DMS53 (cell line): Measurements from ENCODE around the gene ZNF304.
A peak's percentile ranks its signal among the peaks of the same experiment; 100 is the strongest.
"Not testable (repeated sequence)": the region's sequence is repeated elsewhere in the genome, so short reads cannot be mapped to it uniquely, and the experiment has no call there.

Experiments
- DNase-seq: peaks from one replicate; lab custom pipeline; 2025; lab: John Stamatoyannopoulos, UW

The ZNF304 gene

DNA sequence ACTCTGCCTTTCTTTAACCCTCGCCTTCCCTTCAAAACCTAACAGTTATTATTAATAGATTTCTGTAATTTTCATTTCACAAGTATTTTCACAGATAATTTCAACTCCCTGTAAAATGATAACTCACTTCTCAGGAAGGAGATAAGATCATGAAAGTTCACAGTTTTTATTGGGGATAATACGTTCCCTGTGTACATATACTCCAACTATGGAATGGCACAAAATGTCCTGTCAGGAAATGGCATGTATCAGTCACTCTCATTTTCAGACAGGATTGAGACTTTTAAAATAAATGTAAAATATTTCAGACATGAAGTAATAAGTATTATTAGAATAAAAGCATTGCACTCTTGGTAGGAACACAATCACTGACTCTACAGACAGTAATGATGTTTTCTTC is 11.3 kb downstream of the ZNF304 start:
- no peak for DNase-seq

DNA sequence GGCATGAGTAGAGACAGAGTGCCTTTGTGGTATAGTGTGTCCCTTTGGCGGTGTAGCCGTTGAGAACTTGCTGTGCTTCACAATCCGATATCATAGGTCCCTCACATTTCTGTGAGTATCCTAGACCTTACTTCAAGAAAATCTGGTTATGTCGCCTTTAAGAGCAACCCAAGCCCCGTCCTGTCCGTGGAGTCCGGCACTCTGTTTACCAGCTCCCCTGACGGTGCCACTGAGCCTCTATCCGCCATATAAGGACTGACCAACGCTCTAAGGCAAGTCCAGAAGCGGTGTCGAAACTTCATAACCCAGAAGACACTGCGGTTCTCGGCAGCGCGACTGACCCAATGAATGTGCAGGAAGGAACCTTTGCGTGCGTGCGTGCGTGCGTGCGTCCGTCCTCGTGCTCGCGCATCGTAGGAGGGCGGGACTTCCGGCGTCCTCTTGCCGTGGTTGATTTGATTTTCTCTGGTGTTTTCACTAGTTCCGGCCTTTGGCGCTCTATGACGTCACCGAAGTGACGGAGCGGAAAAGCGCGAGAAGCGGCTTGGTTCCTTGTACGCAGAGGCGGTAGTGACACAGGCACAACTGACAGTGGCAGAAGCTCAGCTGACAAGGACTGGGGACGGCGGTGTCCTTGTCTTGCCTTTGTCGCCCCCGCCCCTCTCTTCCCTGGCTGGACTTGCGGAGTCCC is 12.1 kb downstream of the ZNF304 start, which contains the start of the genes TRAPPC2B and ZNF547:
TSS of gene TRAPPC2B (plus strand) at position 555 of the 691 bp plus-strand sequence. CDS start 1,283 bp downstream, outside the sequence.
TSS of gene ZNF547 (plus strand) at position 555 of the 691 bp plus-strand sequence. CDS start 5,005 bp downstream, outside the sequence.
- DNase-seq: peak; percentile 100

DNA sequence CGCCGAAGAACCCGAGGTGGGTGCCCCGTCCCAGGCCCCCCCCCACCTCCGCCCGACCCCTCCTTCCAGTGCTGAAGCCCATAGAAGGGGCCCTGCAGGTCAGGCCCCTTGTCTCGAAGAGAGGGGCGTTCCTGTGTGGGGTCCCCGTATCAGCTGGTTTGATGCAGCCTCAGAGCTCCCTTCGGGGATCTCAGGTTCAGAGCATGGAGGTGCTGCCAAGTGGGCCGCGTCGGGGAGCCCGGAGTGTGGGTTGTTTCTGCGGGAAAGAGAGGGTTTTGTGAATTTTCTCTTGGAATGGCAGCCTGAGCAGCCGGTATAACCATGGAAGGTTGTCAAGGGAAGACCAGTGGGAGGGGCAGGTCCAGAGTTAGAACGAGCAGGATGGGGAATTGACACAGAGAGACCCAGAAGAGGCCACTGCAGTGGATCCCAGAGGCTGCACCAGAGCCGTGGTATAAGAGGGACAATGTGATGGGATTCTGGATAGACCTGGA is 12.7 kb downstream of the ZNF304 start:
- peak; percentile 37 for DNase-seq

DNA sequence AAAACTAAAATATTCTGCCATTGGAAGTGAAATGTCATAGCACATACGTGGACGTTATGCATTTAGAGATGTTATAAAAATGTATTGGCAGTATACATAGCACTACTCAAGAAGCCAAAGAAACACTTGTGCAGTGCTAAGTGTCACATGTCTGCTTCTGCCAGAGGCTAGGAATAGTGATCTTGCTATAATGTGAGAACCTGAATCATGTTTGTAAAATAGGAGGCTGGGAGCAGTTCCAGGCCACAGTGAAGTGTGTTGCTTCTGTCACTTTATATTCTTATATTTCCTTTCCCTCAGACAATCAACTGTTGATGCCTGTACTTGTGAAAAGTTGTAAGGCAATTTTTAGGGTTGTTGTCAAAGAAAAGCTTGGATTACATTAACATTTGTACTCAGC is 15.7 kb downstream of the ZNF304 start:
- no peak for DNase-seq

DNA sequence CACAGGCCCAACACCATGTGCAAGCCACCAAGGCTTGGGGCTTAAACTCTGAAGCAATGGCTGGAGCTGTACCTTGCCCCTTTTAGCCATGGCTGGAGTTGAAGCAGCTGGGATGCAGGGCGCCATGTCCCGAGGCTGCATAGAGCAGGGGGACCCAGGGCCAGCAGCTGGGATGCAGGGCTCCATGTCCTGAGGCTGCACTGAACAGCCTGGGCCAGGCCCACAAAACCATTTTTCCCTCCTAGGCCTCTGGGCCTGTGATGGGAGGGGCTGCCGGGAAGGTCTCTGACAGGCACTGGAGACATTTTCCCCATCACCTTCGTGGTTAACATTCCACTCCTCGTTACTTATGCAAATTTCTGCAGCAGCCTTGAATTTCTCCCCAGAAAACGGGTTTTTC is 23.1 kb downstream of the ZNF304 start:
- no peak for DNase-seq

DNA sequence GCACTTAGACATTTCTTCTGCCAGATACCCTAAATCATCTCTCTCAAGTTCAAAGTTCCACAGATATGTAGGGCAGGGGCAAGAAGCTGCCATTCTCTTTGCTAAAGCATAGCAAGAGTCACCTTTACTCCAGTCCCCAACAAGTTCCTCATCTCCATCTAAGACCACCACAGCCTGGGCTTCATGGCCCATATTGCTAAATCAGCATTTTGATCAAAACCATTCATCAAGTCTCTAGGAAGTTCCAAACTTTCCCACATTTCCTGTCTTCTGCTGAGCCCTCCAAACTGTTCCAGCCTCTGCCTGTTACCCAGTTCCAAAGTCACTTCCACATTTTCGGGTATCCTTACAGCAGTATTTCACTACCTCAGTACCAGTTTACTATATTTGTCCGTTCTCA is 23.6 kb downstream of the ZNF304 start:
- not testable (repeated sequence) for DNase-seq

DNA sequence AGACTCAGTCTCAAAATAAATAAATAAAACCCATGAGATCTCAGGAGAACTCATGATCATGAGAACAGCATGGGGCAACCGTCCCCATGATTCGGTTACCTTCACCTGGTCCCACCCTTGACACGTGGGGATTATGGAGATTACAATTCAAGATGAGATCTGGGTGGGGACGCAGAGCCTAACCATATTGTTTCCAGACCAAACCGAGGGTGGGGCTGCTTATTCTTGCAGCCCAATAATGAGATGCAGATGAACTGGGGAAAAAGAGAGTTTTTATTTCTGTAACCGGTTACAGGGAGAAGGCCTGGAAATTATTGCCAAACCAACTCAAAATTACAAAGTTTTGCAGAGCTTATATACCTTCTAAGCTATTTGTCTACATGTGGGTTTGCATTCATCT is 25.1 kb downstream of the ZNF304 start:
- no peak for DNase-seq

DNA sequence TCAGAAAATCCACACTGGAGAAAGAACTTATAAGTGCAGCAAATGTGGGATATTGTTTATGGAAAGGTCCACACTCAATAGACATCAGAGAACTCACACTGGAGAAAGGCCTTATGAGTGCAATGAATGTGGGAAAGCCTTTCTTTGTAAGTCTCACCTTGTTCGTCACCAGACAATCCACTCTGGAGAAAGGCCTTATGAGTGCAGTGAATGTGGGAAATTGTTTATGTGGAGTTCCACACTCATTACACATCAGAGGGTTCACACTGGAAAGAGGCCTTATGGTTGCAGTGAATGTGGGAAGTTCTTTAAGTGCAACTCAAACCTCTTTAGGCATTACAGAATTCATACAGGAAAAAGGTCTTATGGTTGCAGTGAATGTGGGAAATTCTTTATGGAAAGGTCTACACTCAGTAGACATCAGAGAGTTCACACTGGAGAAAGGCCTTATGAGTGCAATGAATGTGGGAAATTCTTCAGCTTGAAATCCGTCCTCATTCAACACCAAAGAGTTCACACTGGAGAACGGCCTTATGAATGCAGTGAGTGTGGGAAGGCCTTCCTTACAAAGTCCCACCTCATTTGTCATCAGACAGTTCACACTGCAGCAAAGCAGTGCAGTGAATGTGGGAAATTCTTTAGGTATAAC is 26.6 kb downstream of the ZNF304 start:
- DNase-seq: no peak

DNA sequence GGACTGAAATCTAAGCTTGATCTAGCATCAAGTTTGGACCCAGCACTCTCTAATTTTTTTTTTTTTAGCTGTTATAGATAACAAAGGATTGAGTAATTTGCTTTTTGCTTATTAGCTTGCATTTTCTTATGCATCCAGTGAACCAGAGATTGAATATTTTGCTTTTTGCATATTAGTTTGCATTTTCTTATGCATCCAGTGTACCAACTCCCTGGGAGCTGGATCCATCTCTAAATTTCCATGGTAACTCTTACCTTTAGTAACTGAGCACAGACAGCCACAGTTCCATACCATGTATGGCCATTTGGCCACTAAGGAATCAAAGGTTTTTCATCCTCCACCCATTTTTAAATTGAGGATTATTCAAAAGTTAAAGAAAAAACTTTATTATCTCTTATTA is 29.9 kb downstream of the ZNF304 start:
- no peak for DNase-seq

DNA sequence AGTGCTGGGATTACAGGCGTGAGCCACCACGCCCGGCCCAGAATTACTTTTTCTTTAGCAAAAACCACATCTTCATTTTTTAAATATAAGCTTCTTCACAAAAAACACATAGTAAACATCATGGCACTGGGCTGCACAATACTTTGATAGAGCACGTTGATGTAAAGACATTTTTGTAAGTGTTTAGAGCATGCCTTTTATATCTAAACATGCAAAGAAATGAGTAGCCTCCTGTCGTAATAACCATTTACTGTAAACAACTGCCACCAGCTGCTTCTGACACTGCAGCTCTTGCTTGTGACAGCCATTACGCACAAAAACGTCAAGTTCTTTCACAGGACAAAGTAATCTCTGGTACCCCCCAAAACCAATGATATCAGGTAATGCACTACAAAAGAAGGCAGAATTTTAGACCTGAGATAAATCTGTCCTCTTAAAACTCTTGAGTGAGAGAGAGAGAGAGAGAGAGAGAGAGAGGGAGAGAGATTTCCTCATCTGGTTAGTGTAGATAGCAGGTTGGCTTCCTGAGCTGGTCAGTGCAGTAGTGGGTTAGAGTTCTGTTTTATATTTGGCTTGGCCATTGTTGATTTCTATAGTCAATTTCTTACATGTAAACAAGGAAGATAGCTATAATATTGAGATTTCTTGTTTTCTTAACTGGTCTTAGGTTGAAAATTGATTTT is 31.9 kb downstream of the ZNF304 start:
- no peak for DNase-seq

DNA sequence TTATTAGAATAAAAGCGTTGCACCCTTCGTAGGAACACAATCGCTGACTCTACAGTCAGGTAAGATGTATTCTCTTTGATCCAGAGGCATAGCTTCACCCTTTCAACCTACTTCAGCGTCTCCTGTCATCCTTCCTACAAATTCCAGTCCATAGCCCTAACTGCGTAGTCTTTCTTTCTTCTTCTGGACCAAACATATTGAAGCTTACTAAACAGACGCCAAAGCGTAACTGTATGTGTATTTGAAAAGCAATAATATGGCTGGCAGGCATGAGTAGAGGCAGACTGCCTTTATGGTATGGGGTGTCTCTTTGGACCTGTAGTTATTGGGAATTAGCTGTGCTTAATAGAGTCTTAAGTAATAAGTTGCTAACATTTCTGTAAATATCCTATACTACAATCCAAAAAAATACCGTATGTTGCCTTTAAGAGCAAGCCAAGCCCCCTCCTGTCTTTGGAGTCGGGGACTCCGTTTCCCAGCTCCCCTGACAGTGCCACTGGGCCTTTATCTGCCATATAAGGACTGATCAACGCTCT is 38.2 kb downstream of the ZNF304 start:
- DNase-seq: no peak

DNA sequence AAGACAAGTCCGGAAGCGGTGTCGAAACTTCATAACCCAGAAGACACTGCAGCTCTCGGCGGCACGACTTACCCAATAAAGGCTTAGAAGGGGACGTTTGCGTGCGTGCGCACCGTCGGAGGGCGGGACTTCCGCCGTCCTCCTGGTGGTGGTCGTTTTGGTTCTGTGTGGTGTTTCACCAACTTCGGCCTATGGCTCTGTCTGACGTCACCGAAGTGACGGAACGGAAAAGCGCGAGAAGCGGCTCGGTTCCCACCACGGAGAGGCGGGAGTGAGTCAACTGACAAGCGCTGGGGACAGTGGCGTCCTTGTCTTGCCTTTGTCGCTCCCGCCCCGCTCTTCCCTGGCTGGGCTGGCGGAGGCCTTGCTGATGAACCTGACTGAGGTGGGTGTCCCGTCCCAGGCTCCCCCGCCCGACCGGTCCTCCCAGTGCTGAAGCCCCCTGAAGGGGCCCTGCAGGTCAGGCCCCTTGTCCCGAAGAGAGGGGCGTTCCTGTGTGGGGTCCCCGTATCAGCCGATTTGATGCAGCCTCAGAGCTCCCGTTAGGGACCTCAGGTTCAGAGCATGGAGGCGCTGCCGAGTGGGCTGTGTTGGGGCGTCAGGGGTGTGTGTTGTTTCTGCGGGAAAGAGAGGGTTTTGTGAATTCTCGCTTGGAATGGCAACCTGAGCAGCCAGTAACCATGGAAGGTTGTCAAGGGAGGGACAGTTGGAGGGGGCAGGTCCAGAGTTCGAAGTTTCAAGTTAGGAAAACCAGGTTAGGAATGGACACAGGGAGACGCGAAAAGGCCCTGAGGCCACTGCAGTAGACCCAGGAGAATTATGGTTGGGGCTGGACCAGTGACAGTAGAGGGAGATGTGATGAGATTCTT is 38.9 kb downstream of the ZNF304 start, which contains the start of gene ZNF548:
TSS of gene ZNF548 (plus strand) at position 125 of the 869 bp plus-strand sequence. CDS start at position 371, 246 bp downstream.
- peak; percentile 98 for DNase-seq

DNA sequence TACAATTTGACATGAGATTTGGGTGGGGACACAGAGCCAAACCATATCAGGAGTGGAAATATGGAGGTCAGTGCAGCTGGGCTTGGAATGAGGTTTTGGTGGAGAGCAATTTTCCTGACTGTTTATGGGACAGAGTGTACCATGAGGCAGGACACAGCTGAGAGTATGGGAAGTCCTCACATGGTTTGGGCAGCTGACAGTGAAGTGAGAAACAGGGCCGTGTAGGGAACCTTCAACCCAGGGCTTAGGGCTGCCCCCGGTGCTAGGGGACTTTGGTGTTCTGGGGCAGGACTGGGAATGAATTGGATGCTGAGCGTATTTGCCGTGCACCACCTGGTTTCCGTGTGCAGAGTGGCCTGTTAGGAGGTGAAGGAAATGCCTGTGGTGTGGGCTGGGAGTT is 44.6 kb downstream of the ZNF304 start:
- no peak for DNase-seq

DNA sequence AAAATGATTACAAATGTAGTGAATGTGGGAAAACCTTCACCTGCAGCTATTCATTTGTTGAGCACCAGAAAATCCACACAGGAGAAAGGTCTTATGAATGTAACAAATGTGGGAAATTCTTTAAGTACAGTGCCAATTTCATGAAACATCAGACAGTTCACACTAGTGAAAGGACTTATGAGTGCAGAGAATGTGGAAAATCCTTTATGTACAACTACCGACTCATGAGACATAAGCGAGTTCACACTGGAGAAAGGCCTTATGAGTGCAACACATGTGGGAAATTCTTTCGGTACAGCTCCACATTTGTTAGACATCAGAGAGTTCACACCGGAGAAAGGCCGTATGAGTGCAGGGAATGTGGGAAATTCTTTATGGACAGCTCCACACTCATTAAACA is 47.8 kb downstream of the ZNF304 start:
- no peak for DNase-seq

DNA sequence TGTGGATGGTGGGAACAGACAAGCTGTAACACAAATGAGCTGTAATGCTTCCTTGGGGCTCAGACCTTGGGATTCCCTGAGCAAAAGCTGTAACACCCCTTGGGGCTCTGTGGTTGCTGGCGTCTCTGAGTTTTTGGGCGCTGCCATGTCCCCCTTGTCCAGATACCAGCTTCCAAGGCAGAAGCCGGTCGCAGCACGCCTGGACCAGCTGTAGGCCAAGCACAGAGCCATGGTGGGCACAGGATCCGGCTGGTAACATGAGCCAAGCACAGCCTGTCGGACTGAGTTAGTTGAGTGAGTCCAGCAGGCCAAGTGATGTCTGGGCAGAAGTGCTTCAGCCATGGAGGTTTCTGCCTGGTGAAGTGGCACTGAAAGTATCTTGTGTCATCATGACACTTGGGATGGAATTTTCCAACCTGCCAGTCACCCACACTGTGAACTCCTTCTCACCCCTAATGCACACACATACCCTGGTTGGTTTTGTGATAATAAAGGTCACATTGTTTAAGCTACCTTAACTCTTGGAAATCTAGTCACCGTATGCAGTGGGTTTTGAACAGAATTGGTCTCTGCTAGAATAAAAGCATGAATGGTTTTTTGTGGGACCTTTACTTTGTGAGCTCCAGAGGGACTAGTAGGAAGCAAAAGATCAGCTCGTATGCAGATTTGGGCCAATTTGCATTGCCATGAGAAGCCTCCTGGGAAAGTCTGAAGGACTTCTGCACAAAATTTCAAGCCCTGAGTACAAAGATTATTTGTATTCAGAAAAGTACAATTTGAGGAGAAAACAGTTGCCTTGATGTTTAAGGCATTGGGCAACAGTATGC is 52.9 kb downstream of the ZNF304 start:
- no peak for DNase-seq

DNA sequence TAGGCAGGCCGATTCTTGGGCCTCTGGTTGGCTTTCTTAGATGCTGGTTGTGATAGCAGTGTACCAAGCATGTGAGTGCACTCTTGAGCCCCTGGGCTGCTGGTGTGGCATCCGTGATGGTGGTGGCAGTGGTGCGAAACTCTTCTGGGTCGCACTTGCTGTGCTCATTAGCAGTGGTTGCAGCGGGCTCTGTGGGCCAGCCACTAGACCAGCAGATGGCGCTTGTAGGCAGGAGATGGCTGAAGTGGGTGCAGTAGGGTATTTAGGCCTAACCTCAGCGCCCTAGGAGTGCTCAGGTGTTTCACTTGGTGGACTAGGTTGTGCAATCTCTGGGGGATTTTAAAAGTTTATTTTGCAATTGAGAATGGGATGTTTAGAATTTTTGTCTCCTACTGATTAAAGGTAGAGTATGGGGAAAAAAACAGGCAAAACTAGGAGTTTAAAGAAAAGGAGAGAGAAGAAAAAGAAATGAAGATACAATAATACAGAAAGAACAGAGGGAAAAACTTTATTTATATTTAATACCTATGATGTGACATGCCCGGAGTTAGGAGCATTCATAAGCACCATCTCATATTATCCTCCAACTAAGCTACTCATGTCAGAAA is 55.5 kb downstream of the ZNF304 start:
- DNase-seq: peak; percentile 88
